ENCODE results near the gene TLCD2. TPM values are rescaled to one million over a fixed set of nuclear protein-coding genes. Genes with fewer than 3 reads are reported as not detected.

The TLCD2 gene
- total and polyA plus RNA-seq, 2 of the 13 experiments (the other 11 are each of a cell fraction or from before 2014, with no cell fraction given): 0.90 to 1.1 TPM

GRCh38 chr17:1726626-1727257, 16.6 kb upstream of the TLCD2 start:
- no TSS peak for BruUV-seq (replicated peaks)
- Histone ChIP-seq H3K4me1 (ENCODE audit: insufficient read depth, low read length) (peaks cover 54% of the 10 kb centered on the region), H2AFZ (ENCODE audit: low read length) (no peak overlapping the region), H3K79me2 (ENCODE audit: insufficient read depth, low read length) (peaks cover 23% of the 10 kb centered on the region), H3K27me3 (ENCODE audit: control insufficient read depth in 1 of 2, insufficient read depth in 2 of 2, low read length in 2 of 2) (no peaks in the 10 kb centered on the region), H4K20me1 (ENCODE audit: insufficient read depth, low read length) (no peaks in the 10 kb centered on the region), H3K9ac (ENCODE audit: insufficient read depth, low read depth, low read length) (no peak overlapping the region), H3K36me3 (replicated peaks in 1 of 2; ENCODE audit: control insufficient read depth in 1 of 2, insufficient read depth in 2 of 2, low read length in 2 of 2) (peaks cover 0 to 1% of the 10 kb centered on the region in 2 experiments; a peak in 2 of 5 replicates), H3K4me3 (replicated peaks in 1 of 3; ENCODE audit: insufficient read depth in 1 of 3, low read depth in 2 of 3, low read length in 3 of 3) (no peak overlapping the region), H3K27ac (ENCODE audit: extremely low read length, insufficient read depth, low read length) (no peak overlapping the region), H3K9me3 (ENCODE audit: low read length) (no peaks in the 10 kb centered on the region), H3K4me2 (ENCODE audit: low read depth, low read length) (no peak overlapping the region)
- FAIRE-seq (no peak), ATAC-seq (no peak), DNase-seq (ENCODE audit: low spot score) (no peak)
- ChIA-PET CTCF (ENCODE audit: low intra/inter-chr PET ratio, low total read pairs) (no interaction called here), POLR2A (interaction anchor here (1.0 to 17.5 kb wide), 7 partner anchors 10 to 139 kb away, joined by 3 to 299 read pairs (median 48); partner anchors contain the start of genes SERPINF1 and SERPINF2)
- TF ChIP-seq LBX2 (CRISPR knock-in tag; IDR thresholded peaks at IDR 0.05; ENCODE audit: borderline replicate concordance) (no peak), RELA (CRISPR knock-in tag; IDR thresholded peaks at IDR 0.05) (no peak), CBX1 (IDR thresholded peaks at IDR 0.05; ENCODE audit: low read depth) (no peak), ZFX (CRISPR knock-in tag; IDR thresholded peaks at IDR 0.05; ENCODE audit: low read depth) (no peak), ERF (CRISPR knock-in tag; IDR thresholded peaks at IDR 0.05) (no peak)
- 94% methylated on average over 13 of the region's 18 CpGs for WGBS (ENCODE audit: low lambda C conversion rate)
- in situ Hi-C loops (cut with HindIII; ENCODE audit: extremely low pct_ligation_motif_present, low pct_unique_long_range_greater_than_20kb): no loop called here
- intact Hi-C loops (cut with micrococcal nuclease; ENCODE audit: unreplicated experiment): no loop called here

- H3K9ac ChIP-seq (ENCODE audit: insufficient read depth, low read depth, low read length): peak overlapping the region; percentile 73
- peaks cover 0 to 1% of the 10 kb centered on the region in 2 experiments; a peak in 2 of 5 replicates for H3K36me3 ChIP-seq (replicated peaks in 1 of 2; ENCODE audit: control insufficient read depth in 1 of 2, insufficient read depth in 2 of 2, low read length in 2 of 2)
- peak overlapping the region; percentile 77 for H3K27ac ChIP-seq (ENCODE audit: extremely low read length, insufficient read depth, low read length)
- peak overlapping the region; percentile 97 for H3K4me2 ChIP-seq (ENCODE audit: low read depth, low read length)
- H3K4me3 ChIP-seq (replicated peaks in 1 of 3; ENCODE audit: insufficient read depth in 1 of 3, low read depth in 2 of 3, low read length in 3 of 3): peak overlapping the region; percentile 62 to 78 (median 64); a peak in 5 of 6 replicates
- intact Hi-C loops (cut with micrococcal nuclease; ENCODE audit: unreplicated experiment) (no loop called here), in situ Hi-C loops (cut with HindIII; ENCODE audit: extremely low pct_ligation_motif_present, low pct_unique_long_range_greater_than_20kb) (no loop called here)
- FAIRE-seq: no peak
- no peaks in the 10 kb centered on the region for H3K9me3 ChIP-seq (ENCODE audit: low read length)
- TSS peak; percentile 54 for BruUV-seq (replicated peaks)
- no peak overlapping the region for H2AFZ ChIP-seq (ENCODE audit: low read length)
- no peaks in the 10 kb centered on the region for H3K27me3 ChIP-seq (ENCODE audit: control insufficient read depth in 1 of 2, insufficient read depth in 2 of 2, low read length in 2 of 2)
- WGBS (ENCODE audit: low lambda C conversion rate): 90% methylated on average over 41 of the region's 54 CpGs
- ATAC-seq: no peak; the same call in 2 of the 3 replicates
- no peak for DNase-seq (ENCODE audit: low spot score)
- POLR2A ChIA-PET: interaction anchor here (1.4 to 17.5 kb wide), 8 partner anchors 10 to 76 kb away, joined by 4 to 299 read pairs (median 30); partner anchors contain the start of genes RILP, SERPINF1 and SERPINF2
- peaks cover 61% of the 10 kb centered on the region for H3K4me1 ChIP-seq (ENCODE audit: insufficient read depth, low read length)
- no peaks in the 10 kb centered on the region for H4K20me1 ChIP-seq (ENCODE audit: insufficient read depth, low read length)
- CTCF ChIA-PET (ENCODE audit: low intra/inter-chr PET ratio, low total read pairs): no interaction called here
- H3K79me2 ChIP-seq (ENCODE audit: insufficient read depth, low read length): peaks cover 23% of the 10 kb centered on the region
- TF ChIP-seq SATB2 (CRISPR knock-in tag; IDR thresholded peaks at IDR 0.05): no peak
- no peak for TF ChIP-seq IKZF4 (CRISPR knock-in tag; IDR thresholded peaks at IDR 0.05; ENCODE audit: borderline replicate concordance, low read depth, not compliant biosample characterization)
- TF ChIP-seq RBFOX2 (IDR thresholded peaks at IDR 0.05; ENCODE audit: low read depth, low read length): peak; percentile 58
- TF ChIP-seq ZSCAN9 (CRISPR knock-in tag; IDR thresholded peaks at IDR 0.05; ENCODE audit: borderline replicate concordance): no peak
- no peak for TF ChIP-seq PLRG1 (conservative IDR thresholded peaks at IDR 0.05)
- no peak for TF ChIP-seq ZNF362 (CRISPR knock-in tag; IDR thresholded peaks at IDR 0.05; ENCODE audit: borderline replicate concordance)
- TF ChIP-seq ZNF276 (CRISPR knock-in tag; IDR thresholded peaks at IDR 0.05; ENCODE audit: low read depth): no peak
- TF ChIP-seq ZC3H13 (CRISPR knock-in tag; IDR thresholded peaks at IDR 0.05): 0 out of 2 replicates have a peak, but pooled peaks have one; percentile 13
Observed at GRCh38 chr17:1725642-1726511, 15.7 kb upstream of the TLCD2 start.

All from HepG2 (cell line).